ENCODE results near the gene GARNL3.

The GARNL3 gene

DNA sequence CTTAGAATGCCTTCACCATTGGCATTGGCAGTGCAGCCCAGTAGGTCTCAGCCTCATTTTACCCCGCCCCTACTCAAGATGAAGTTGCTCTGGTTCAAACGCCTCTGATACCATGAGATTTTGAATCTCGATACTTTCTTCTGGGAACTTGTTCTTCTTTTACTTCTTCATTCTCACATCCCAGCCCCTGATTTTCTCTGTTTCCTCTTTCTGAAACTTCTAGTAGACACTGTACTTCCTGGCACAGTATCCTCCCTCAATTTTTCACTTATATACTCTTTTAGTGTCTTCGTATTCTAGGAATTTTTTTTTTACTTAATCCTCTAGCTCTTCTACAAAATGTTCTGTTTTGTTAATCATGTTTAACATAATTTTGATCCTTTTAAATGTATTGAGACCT, 146.5 kb downstream of the GARNL3 start:
- no peak for DNase-seq

DNA sequence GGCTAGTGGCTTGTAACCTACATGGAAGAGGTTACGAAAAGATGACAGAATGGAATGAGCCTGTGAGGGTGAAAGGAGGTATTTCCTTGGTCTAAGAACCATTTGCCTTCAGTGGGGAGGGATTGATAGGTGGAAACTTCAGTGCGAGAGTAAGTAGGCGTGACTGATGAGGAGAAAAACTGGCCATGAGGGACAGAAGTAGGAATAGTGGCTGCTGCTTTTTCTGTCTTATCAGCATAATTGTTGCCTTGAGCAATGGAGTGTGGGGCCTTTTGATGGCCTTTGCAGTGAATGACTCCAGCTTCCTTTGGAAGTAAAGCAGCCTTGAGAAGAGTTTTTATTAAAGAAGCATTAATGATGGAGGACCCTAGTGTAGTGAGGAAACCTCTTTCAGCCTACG, 150.6 kb downstream of the GARNL3 start:
- DNase-seq = no peak

DNA sequence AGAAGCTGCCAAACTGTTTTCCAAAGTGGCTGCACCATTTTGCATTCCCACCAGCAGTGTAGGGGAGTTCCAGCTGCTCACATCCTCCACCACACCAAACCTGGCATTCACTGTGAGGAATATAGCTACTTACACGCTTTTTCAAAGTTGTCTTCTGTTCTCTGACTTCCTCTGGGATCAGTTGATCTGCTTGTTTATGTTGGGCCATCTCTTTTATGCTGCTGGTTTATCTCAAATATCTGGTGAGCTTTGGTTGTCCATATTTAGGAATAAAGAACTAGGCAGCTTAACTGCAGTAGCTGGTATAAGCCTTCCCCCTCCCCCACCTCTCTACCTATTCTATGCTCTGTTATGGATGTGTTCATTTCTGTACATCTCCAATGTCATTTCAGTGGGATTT, 151.1 kb downstream of the GARNL3 start:
- DNase-seq = no peak

DNA sequence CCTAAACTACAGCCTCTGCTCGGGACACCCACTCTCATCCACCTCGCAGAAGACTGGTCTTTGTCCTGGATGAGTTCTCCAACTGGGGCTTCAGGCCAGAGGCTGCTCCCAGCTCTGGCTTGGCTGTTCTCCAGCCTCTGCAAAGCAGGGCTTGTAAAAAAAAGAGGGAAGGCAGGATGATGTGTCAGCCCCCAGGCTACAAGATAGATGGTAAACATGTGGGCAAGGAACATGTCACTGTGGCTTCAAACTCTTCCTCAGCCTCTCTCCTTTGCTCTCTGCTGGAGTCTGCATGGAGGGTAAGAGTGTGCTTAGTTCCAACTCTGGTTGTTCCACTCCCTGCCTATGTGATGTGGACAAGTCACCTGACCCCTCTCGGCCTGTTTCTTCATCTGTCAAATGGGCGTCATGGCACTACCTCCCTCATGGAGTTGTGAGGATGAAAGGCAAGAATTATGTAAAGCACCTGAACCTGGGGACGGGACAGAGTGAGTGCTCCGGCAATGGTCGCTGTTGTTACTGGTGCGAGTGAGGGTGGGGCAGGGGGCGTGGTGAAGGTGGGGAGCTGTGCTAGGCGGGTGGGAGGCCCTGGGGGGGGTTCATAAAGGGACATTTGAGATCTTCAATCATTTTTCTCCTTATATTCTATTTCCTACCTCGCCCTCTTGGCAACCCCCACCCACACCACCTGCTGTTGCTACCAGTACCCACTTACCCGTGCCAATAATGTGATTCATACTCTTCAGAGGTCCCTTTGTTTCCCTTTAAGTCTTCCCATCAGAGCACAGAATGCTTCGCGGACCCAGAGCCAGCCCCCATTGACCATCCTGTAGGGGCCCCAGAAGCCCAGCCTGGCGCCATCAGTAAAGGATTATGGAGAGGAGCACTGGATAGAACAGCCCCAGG, 152.8 kb downstream of the GARNL3 start:
- DNase-seq = no peak

DNA sequence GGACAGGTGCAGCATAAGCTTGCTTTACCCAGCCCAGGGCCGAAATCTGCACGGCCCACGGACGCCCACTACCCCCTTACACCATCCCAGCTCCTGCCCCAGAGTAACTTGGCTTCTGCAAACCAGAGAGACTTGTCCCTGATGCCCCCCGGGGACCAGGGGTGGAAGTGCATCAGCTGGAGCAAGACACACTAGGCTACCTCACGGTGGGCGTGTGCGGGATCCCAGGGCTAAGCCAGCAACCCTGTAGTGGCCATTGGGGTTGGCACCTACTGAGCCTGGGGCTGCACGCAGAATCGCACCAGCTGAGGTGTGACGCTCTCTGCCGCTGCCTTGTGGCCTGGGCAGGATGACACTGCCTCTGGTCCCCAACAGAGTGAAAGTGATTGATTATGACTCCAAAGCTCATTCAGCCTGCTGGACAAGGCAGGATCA, 153.5 kb downstream of the GARNL3 start:
- no peak for DNase-seq

DNA sequence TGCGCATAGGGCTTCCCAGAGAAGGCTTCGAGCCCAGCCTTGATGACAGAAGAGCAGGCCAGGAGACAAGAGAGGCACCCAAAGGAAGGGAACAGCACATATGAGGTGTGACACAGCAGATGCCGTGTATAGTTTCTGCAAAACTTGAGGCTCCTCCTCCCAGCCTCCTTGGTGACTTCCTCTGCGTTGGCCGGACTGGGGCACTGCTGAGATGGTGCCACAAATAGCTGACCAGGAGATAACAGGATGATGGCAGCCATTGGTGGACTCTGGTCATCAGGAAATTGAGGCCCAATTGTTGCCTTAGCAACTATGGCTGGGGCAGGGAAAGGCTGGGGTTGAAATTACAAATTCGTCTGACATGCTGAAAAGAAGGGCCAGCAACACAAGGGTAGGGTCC, 154.8 kb downstream of the GARNL3 start:
- no peak for DNase-seq

DNA sequence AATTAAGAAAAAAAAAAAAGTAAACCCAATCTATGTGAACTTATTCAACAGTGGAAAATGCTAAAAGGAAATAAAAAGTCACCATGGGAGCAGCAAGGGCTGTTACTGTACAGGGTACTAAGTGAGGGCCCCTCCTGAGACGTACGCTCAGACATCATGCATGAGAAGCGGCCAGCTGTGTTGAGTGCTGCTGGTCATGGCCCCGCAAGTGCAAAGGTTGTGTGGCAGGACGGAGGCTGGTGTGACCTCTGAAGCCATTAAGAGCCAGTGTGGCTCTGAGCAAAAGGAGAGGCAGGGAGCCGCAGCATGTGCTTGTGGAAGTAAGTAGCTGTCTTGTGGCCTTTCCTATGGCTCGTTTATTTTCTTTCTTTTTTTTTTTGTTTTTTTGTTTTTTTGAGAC, 156.5 kb downstream of the GARNL3 start:
- DNase-seq = no peak

DNA sequence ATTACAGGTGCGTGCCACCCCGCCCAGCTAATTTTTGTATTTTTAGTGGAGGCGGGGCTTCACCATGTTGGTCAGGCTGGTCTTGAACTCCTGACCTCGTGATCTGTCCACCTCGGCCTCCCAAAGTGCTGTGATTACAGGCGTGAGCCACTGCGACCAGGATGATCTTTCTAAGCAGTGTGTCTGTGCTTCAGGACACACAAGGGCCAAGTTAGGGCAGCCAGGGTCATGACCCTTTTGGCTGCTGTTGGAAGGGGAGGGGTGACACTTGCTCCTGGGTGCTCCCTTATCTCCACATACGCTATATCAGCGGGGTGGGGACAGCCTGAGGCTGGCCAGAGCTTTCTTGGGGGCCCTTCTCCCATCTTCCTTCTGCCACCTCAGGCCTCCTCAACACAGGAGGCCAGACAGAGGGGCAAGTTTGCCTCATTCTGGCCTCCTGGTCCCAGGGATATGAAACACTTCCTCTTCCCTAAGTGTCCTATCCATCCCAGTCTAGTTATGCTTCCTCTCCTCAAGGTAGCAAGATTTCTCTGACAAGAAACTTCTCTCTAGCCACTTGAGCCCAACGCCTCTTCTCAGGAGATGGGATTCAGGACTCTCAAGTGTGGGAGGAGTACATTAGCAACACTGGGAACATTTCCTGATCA, 157.7 kb downstream of the GARNL3 start:
- no peak for DNase-seq

DNA sequence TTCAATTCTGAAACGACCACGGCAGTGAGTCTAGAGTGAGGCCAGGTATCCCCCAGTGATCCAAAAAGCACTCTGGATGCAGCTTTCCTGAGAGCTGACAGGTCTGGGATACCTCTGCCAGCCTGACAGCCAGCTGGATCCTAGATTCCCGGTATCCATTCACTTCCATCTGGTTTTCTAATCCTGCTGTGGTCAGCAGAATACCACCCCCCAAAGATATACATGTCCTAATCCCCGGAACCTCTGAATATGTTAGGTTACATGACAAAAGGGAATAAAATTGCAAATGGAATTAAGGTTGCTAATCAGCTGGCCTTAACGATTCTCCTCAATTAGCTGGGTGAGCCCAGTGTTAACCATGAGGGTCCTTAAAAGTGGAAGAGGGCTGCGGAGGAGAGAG, 158.2 kb downstream of the GARNL3 start:
- DNase-seq = no peak

DNA sequence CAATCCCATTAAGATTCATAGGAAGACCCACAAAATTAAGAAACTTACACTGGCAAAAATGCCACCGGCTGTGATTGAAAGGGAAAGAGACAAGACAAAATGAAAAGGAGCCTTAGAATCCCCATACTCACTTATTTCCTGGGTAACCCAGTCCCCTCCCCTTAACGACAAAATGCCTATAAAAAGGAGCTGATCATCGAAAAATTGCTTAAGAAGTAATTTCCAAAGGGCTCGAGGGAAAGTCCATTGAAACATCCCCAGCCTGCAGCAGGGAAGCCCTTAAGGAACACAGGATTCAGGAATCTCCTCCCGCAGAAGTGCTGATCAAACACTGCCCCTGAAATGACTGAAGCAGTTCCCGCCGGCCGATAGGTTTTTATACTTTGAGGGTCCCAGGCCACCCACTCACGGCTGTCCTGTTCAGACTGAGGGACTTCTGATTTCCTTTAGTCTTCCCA, 158.9 kb downstream of the GARNL3 start:
- DNase-seq = no peak

DNA sequence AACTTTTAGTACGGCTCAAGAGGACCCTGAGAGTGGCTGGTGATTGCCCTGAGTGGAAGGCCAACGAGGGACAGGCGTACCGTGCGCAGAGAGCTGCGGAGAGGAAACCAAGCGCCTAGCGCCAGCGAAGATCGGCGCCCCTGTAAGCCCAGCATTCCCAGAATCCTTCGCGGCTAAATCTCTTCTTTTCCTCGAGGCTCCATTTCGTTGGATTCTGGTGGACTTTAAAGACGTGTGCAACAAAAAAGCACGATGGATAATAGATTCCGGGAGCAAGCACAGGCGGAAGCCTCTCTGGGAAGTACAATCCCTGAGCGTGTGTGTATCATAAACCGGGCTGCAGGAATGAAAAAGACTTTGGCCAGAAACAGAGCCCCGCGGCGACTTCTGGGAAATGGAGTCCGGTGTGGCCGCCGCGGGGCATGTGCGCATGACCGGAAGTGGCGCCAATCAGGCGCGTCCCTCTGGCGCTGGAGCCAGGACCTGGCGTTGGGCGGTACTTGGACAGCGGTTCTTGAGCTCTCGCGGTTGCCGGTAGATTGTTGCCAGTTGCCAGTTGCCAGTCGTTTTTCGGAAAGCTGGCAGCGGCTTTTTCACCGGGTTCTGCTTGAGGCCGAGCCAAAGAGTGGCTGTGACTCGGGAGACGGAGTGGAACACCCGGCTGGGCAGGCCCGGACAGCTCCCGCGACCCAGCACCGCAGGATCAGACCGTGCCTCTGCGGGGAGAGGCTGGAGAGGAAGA, 159.5 kb downstream of the GARNL3 start, which contains the start of gene ZNF79:
Gene ZNF79 (plus strand): TSS at position 449 of the 742 bp plus-strand sequence. CDS start 406 bp downstream, outside the sequence.
- DNase-seq = peak; percentile 97

DNA sequence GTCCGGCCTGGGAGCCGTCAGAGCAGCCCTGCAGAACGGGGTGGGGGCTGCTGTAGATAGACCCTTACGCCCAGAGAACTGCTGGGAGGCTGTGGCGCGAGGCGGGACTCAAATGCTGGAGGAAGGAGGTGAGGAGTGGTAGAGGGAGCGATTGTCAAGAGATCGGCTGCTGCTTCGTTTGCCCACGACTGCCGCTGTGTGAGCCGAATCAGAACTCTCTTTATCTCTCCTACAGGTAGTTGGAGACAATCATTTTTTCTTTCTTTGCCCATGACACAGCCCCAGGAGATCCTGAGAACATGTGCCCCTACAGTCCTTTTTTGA, 160.1 kb downstream of the GARNL3 start:
- DNase-seq = no peak

DNA sequence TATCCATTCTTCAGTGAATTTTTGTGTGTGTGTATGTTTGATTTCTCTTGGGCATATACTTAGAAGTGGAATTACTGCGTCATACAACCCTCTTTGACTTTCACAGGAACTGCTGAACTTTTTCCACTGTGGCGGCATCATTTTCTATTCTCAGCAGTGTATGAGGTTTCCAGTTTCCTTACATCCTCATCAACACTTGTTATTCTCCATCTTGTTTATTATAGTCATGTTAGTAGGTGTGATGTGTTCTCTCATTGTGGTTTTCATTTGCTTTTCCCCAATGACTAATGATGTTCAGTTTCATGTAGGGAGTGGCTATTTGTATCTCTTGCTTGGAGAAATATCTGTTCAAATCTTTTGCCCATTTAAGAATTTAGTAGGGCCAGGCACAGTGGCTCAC, 162.2 kb downstream of the GARNL3 start:
- no peak for DNase-seq

DNA sequence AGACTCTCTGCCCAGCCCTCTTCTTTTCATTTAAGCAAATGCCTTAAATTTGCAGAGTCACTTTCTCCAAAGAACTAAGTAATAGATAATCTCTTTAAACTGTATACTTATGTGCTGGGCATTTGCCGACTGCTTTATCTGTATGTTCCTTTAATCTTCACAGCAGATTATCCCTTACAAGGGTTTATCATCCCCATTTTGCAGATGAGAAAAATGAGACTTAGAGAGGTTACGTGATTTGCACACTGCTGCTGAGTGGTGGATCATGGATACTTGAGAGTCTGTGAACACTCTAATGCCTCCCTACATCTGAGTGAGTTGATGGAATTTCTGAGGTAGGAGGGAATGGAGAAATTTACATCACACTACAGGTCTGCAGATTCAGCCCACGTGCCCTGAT, 163.8 kb downstream of the GARNL3 start:
- DNase-seq = no peak

DNA sequence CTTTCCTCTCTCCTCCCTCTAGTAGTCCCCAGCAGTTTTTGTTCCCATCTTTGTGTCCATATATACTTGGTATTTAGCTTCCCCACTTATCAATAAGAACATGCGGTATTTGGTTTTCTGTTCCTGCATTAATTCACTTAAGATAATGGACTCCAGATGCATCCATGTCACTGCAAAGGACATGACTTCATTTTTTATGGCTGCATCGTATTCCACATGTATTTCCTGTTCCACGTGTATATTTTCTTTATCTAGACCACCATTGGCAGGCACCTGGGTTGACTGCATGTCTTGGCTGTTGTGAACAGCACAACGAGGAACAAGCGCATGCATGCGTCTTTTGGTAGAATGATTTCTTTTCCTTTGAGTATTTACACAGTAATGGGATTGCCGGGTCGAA, 165.8 kb downstream of the GARNL3 start:
- no peak for DNase-seq

DNA sequence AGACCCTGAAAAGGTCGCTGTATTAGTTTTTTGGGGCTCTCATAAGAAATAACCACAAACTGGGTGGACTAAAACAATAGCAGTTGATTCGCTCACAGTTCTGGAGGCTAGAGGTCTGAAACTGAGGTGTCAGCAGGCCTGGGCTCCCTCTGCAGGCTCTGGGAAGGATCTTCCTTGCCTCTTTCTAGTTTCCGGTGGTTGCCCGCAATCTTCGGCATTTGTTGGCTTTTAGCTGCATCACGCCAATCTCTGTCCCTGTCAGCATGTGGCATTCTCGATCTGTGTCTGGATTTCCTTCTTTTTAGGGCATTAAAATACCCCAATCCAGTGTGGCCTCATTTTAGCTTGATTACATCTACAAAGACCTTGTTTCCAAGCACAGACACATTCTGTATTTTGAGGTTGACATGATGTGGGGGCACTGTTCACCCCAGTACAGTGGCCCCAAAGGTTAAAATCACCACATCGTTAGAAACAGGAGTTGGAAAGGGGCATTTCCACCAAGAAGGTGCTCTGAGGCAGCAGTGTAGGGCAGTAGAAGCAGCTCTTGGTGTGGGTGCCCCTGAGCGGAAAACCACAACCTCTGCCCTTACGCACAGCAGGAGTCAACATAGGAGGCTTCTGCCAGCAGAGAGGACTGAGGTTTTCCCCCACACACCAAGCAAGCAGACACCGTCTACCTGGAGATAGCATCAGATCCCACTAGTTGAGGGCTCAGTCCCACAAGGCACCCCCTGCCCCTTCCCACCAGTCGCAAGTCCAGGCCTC, 173.1 kb downstream of the GARNL3 start:
- no peak for DNase-seq

DNA sequence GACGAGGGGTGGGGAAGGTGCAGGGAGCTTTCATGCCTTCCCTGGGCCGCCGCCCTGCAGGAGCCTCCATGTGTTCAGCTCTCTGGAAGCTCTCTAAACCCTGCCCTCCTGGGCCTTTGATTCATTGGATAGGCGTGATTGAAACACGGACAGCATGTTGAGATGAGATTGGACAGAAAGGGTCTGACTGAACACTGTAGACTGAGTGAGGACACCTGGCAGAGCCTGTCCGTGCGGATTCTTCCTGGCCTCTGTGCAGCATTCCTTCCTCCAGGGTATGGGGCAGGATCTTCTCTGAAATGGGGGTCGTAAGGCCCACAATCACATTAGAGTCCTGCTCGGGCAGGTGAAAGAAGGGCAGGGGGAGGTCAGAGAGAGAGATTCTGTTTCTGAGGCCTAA, 173.8 kb downstream of the GARNL3 start:
- no peak for DNase-seq
